Naive thymus-derived CD4-positive, alpha-beta T cell (primary cell): ENCODE measurements around the gene TTC4. TPM values are rescaled to one million over a fixed set of nuclear protein-coding genes. Genes with fewer than 3 reads are reported as not detected.

Experiments
- ATAC-seq: fragments of 150-1000 bp; cut with Tn5 transposase; 2 replicates; pipeline ENCODE4 v1.10.0; 2021; ENCODE audit warnings: mild to moderate bottlenecking, moderate library complexity
- CTCF ChIA-PET: fragments of 350-600 bp; sonication (Branson Sonifier 250); formaldehyde crosslinking; loops from one replicate; lab custom pipeline; 2021; ENCODE audit warnings: antibody characterized with exemption; lab: Charles Lee
- POLR2A ChIA-PET: fragments of 350-600 bp; sonication (Branson Sonifier 250); formaldehyde crosslinking; loops from one replicate; lab custom pipeline; 2021; ENCODE audit warnings: antibody characterized with exemption, inconsistent platforms; lab: Charles Lee
- DNase-seq, 9 donors: peaks; one replicate each; pipeline versions ENCODE4 v3.0.0 to v3.0.0-alpha.2; 2020 to 2022; ENCODE audit warnings: mixed read lengths in 1 of 9
- H3K27ac ChIP-seq: one replicate; pipeline ENCODE4 v1.7.0; 2013; ENCODE audit warnings: mild to moderate bottlenecking, low read depth, low read length, moderate library complexity
- H3K27me3 ChIP-seq, 2 donors: one replicate each; pipeline ENCODE4 v1.7.0; 2013; ENCODE audit warnings: low read length in 2 of 2, mild to moderate bottlenecking in 2 of 2, moderate library complexity in 2 of 2; ENCODE audit not compliant: control insufficient read depth in 2 of 2, insufficient read depth in 2 of 2
- H3K36me3 ChIP-seq, 3 experiments: 1 replicate in 2 of 3; 2 replicates in 1 of 3; pipeline ENCODE4 v1.7.0; 2013; ENCODE audit warnings: low read length in 3 of 3, mild to moderate bottlenecking in 3 of 3, moderate library complexity in 1 of 3; ENCODE audit not compliant: insufficient read depth in 3 of 3, control insufficient read depth in 2 of 3
- H3K4me1 ChIP-seq, 2 donors: one replicate each; pipeline ENCODE4 v1.7.0; 2013; ENCODE audit warnings: low read length in 2 of 2, mild to moderate bottlenecking in 2 of 2, moderate library complexity in 1 of 2; ENCODE audit not compliant: control insufficient read depth in 2 of 2, insufficient read depth in 2 of 2
- H3K4me3 ChIP-seq: 2 replicates; pipeline ENCODE4 v1.7.0; 2013; ENCODE audit warnings: mild to moderate bottlenecking, low read length
- H3K9me3 ChIP-seq, 3 experiments: 1 replicate in 2 of 3; 2 replicates in 1 of 3; pipeline ENCODE4 v1.7.0; 2013; ENCODE audit warnings: low read length in 3 of 3; ENCODE audit not compliant: control insufficient read depth in 2 of 3
- H3K27ac Mint-ChIP-seq, 9 donors: one replicate each; pipeline ENCODE4 v1.8.0; 2020 to 2022; ENCODE audit warnings: mixed read lengths in 9 of 9, mild to moderate bottlenecking in 8 of 9, moderate library complexity in 5 of 9, inconsistent platforms in 2 of 9
- H3K27me3 Mint-ChIP-seq, 5 donors: one replicate each; pipeline ENCODE4 v1.8.0; 2021 to 2022; ENCODE audit warnings: mixed read lengths in 5 of 5, mild to moderate bottlenecking in 1 of 5
- H3K36me3 Mint-ChIP-seq, 5 donors: one replicate each; pipeline ENCODE4 v1.8.0; 2020 to 2022; ENCODE audit warnings: mixed read lengths in 5 of 5, mild to moderate bottlenecking in 3 of 5, inconsistent platforms in 1 of 5
- H3K4me1 Mint-ChIP-seq, 7 donors: one replicate each; pipeline ENCODE4 v1.8.0; 2020 to 2022; ENCODE audit warnings: mixed read lengths in 7 of 7, mild to moderate bottlenecking in 3 of 7, inconsistent platforms in 1 of 7
- H3K4me3 Mint-ChIP-seq, 10 donors: one replicate each; pipeline ENCODE4 v1.8.0; 2020 to 2022; ENCODE audit warnings: mild to moderate bottlenecking in 10 of 10, mixed read lengths in 10 of 10, moderate library complexity in 6 of 10, inconsistent platforms in 2 of 10
- H3K9me3 Mint-ChIP-seq, 11 donors: one replicate each; pipeline ENCODE4 v1.8.0; 2020 to 2022; ENCODE audit warnings: mixed read lengths in 11 of 11, mild to moderate bottlenecking in 4 of 11, inconsistent platforms in 1 of 11, moderate library complexity in 1 of 11
- intact Hi-C, 2 donors: fragments of 100-400 bp; cut with micrococcal nuclease; formaldehyde crosslinking; loops; one replicate each; pipeline ENCODE4 v1.15.1; 2023
- polyA plus RNA-seq, 2 donors: library from polyadenylated mRNA; unstranded; fragments of 300-500 nt; fragmentation: Illumina TruSeq; gene quantifications; one replicate each; pipeline ENCODE4 v1.2.3, GENCODE V29; 2021
- total RNA-seq, 6 experiments: library from RNA in 5 of 6; stranded (reverse) in 5 of 6; gene quantifications; 1 replicate in 5 of 6; 2 replicates in 1 of 6; pipeline ENCODE4 v1.2.3 and lab custom pipeline; 2021 to 2026

The TTC4 gene
- total and polyA plus RNA-seq, 7 experiments from 2014 or later: 11.6 to 27.4 (median 21.4) TPM

GRCh38 chr1:54782156-54782555 lies 66.5 kb downstream of the TTC4 start:
- Histone ChIP-seq H3K4me1 (no peaks in the 10 kb centered on the region), H3K36me3 (peaks cover 0 to 48% (median 10%) of the 10 kb centered on the region in 3 experiments), H3K27me3 (no peaks in the 10 kb centered on the region), H3K27ac (no peak overlapping the region), H3K9me3 (no peaks in the 10 kb centered on the region), H3K4me3 (no peak overlapping the region)
- intact Hi-C loops: no loop called here
- H3K27ac Mint-ChIP-seq: peak overlapping the region in 1 of 9 donors; percentile 18
- ChIA-PET POLR2A (no interaction called here), CTCF (no interaction called here)
- H3K9me3 Mint-ChIP-seq: no peaks in the 10 kb centered on the region
- peaks cover 0 to 7% (median 0%) of the 10 kb centered on the region in 7 donors for H3K4me1 Mint-ChIP-seq
- no peaks in the 10 kb centered on the region for H3K27me3 Mint-ChIP-seq
- DNase-seq (no peak), ATAC-seq (no peak)
- H3K4me3 Mint-ChIP-seq: no peak overlapping the region
- peaks cover 0 to 31% (median 14%) of the 10 kb centered on the region in 5 donors for H3K36me3 Mint-ChIP-seq

DNA sequence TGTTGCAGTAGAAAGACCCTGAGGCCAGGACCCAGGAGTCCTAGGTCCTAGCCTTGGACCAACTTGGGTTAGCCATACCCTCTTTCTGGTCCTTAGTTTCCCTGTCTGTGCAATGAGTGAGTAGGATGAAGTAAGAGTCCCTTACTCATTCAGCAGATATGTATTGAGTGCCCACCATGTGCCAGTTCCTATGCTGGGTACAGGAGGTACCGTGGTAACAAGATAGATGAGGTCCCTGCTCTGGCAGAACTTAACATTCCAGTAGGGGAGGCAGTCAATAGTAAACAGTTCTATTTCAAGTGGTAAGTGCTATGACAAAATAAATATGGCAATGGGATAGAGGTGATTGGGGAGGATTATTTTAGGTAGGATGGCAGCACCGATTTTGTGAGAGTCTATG lies 66.9 kb downstream of the TTC4 start:
- Histone ChIP-seq H3K4me3 (no peak overlapping the region), H3K27me3 (no peaks in the 10 kb centered on the region), H3K36me3 (peaks cover 0 to 51% (median 12%) of the 10 kb centered on the region in 3 experiments), H3K27ac (no peak overlapping the region), H3K4me1 (no peaks in the 10 kb centered on the region), H3K9me3 (no peaks in the 10 kb centered on the region)
- intact Hi-C loops: no loop called here
- H3K9me3 Mint-ChIP-seq: no peaks in the 10 kb centered on the region
- peaks cover 0 to 34% (median 14%) of the 10 kb centered on the region in 5 donors for H3K36me3 Mint-ChIP-seq
- ChIA-PET POLR2A (no interaction called here), CTCF (no interaction called here)
- H3K4me3 Mint-ChIP-seq: no peak overlapping the region
- peaks cover 0 to 7% (median 0%) of the 10 kb centered on the region in 7 donors for H3K4me1 Mint-ChIP-seq
- no peak for DNase-seq
- H3K27me3 Mint-ChIP-seq: no peaks in the 10 kb centered on the region
- peak overlapping the region in 2 of 9 donors; percentile 18 to 47 for H3K27ac Mint-ChIP-seq
- ATAC-seq: no peak

DNA sequence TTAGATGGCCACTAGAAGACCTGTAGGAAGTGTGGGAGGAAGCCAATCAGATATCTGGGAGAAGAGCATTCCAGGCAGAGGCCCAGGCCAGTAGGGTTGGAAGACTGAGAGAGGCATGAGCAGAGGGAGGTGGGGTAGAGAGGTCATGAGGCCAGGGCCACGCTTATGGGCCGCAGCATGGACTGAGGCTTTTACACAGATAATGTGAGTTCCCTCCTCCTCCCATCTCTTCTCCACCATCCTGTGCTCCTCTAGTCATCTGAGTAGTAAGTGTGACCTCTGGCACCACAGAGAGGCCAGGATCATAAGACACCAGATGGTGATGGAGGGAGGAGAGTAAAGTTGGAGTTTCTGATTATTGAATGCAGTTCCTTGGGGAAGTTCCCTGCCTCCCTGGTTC lies 68.4 kb downstream of the TTC4 start:
- Mint-ChIP-seq H3K27ac (no peak overlapping the region), H3K4me3 (no peak overlapping the region), H3K4me1 (peaks cover 0 to 7% (median 0%) of the 10 kb centered on the region in 7 donors), H3K27me3 (no peaks in the 10 kb centered on the region), H3K9me3 (no peaks in the 10 kb centered on the region), H3K36me3 (peaks cover 0 to 31% (median 14%) of the 10 kb centered on the region in 5 donors)
- H3K4me1 ChIP-seq: no peaks in the 10 kb centered on the region
- DNase-seq (no peak), ATAC-seq (no peak)
- peaks cover 0 to 51% (median 12%) of the 10 kb centered on the region in 3 experiments for H3K36me3 ChIP-seq
- CTCF ChIA-PET: no interaction called here
- POLR2A ChIA-PET: no interaction called here
- no peaks in the 10 kb centered on the region for H3K27me3 ChIP-seq
- no peaks in the 10 kb centered on the region for H3K9me3 ChIP-seq
- intact Hi-C loops: no loop called here
- no peak overlapping the region for H3K4me3 ChIP-seq
- H3K27ac ChIP-seq: no peak overlapping the region

DNA sequence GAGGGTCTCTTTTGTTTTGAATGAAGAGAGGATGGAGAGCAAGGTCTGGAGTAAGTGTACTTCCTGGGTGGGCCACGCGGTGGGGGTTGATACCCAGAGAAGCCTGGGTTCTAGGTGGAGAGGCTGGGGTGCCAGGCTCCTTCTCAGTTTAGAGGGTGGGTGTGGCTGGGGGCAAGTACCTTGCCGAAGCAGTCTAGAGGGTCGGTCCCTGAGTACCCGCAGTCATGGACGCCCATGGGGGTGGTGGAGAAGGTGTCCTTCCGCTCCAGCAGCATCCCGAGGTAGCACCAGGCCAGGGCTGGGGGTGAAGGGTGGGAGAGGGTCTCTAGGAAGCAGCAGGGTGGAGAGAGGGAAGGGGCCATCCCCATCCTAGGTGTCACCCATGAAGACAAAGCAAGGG lies 71.1 kb downstream of the TTC4 start:
- Histone ChIP-seq H3K27me3 (no peaks in the 10 kb centered on the region), H3K9me3 (peaks cover 0 to under 1% (median 0%) of the 10 kb centered on the region in 3 experiments), H3K4me1 (no peaks in the 10 kb centered on the region), H3K36me3 (peaks cover 0 to 56% (median 12%) of the 10 kb centered on the region in 3 experiments), H3K4me3 (no peak overlapping the region), H3K27ac (no peak overlapping the region)
- Mint-ChIP-seq H3K27ac (peak overlapping the region in 2 of 9 donors; percentile 21 to 76), H3K36me3 (peaks cover 2 to 34% (median 7%) of the 10 kb centered on the region in 5 donors), H3K4me1 (peaks cover 0 to 20% (median 0%) of the 10 kb centered on the region in 7 donors), H3K4me3 (no peak overlapping the region), H3K27me3 (no peaks in the 10 kb centered on the region), H3K9me3 (peaks cover 0 to under 1% (median 0%) of the 10 kb centered on the region in 11 donors)
- POLR2A ChIA-PET: no interaction called here
- ATAC-seq: no peak
- CTCF ChIA-PET: no interaction called here
- intact Hi-C loops: no loop called here
- DNase-seq: no peak

- Histone ChIP-seq H3K36me3 (peaks cover 0 to 49% (median 12%) of the 10 kb centered on the region in 3 experiments), H3K27me3 (no peaks in the 10 kb centered on the region), H3K4me3 (no peak overlapping the region), H3K4me1 (no peaks in the 10 kb centered on the region), H3K27ac (no peak overlapping the region), H3K9me3 (peaks cover 0 to 5% (median 0%) of the 10 kb centered on the region in 3 experiments)
- DNase-seq (no peak), ATAC-seq (no peak)
- H3K4me1 Mint-ChIP-seq: peaks cover 0 to 19% (median 0%) of the 10 kb centered on the region in 7 donors
- intact Hi-C loops: no loop called here
- H3K27me3 Mint-ChIP-seq: no peaks in the 10 kb centered on the region
- H3K27ac Mint-ChIP-seq: peak overlapping the region in 1 of 9 donors; percentile 65
- ChIA-PET CTCF (no interaction called here), POLR2A (no interaction called here)
- peaks cover 0 to 8% (median 0%) of the 10 kb centered on the region in 11 donors for H3K9me3 Mint-ChIP-seq
- H3K4me3 Mint-ChIP-seq: no peak overlapping the region
- peaks cover 2 to 37% (median 5%) of the 10 kb centered on the region in 5 donors for H3K36me3 Mint-ChIP-seq
These were observed 71.9 kb downstream of the TTC4 start for GRCh38 chr1:54787604-54788003.

DNA sequence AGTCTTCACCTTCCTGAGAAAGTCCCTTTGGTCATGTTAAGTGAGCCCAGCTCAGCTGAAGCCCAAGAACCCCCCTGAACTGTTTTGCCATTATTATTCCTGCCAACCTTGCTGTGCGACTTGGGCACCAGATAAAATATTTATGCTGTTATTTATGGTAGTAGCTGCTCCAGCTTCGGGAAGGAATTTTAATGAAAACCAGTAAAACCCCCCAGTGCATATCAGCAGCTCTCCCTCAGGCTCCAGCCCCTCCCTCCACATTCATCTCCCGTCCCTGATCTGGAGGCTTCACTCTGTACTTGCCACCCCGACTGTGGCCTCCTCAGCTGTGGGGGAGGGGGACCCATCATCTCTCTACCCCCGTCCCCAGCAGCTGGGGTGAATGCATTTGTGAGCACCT lies 72.8 kb downstream of the TTC4 start:
- Mint-ChIP-seq H3K36me3 (peaks cover 0 to 37% (median 5%) of the 10 kb centered on the region in 5 donors), H3K4me3 (no peak overlapping the region), H3K27ac (no peak overlapping the region), H3K9me3 (peaks cover 0 to 8% (median 0%) of the 10 kb centered on the region in 11 donors), H3K27me3 (no peaks in the 10 kb centered on the region), H3K4me1 (peaks cover 0 to 18% (median 0%) of the 10 kb centered on the region in 7 donors)
- no peak for ATAC-seq
- Histone ChIP-seq H3K4me1 (no peaks in the 10 kb centered on the region), H3K9me3 (peaks cover 0 to 5% (median 0%) of the 10 kb centered on the region in 3 experiments), H3K36me3 (peaks cover 0 to 47% (median 18%) of the 10 kb centered on the region in 3 experiments), H3K27ac (no peak overlapping the region), H3K27me3 (no peaks in the 10 kb centered on the region), H3K4me3 (no peak overlapping the region)
- no peak for DNase-seq
- CTCF ChIA-PET: no interaction called here
- intact Hi-C loops: no loop called here
- POLR2A ChIA-PET: no interaction called here
